ENCODE results near the gene SLC35C1. TPM values are rescaled to one million over a fixed set of nuclear protein-coding genes. Genes with fewer than 3 reads are reported as not detected.

The SLC35C1 gene
- total RNA-seq, 2 donors from 2014 or later, result 12.0 to 15.1 TPM

- no peak overlapping the region for H3K4me3 Mint-ChIP-seq
- no peaks in the 10 kb centered on the region for H3K36me3 Mint-ChIP-seq (ENCODE audit: insufficient read depth in 2 of 2)
- H3K27me3 Mint-ChIP-seq (ENCODE audit: low read depth), result no peaks in the 10 kb centered on the region
- no peak for DNase-seq
- no peak for ATAC-seq (replicated peaks in 1 of 2)
- H3K4me1 Mint-ChIP-seq (ENCODE audit: low read depth), result peaks cover 18% of the 10 kb centered on the region
- no peaks in the 10 kb centered on the region for H3K9me3 Mint-ChIP-seq
- H3K27ac Mint-ChIP-seq, result no peak overlapping the region
These were observed 31.8 kb upstream of the SLC35C1 start for GRCh38 chr11:45772986-45773785.

DNA sequence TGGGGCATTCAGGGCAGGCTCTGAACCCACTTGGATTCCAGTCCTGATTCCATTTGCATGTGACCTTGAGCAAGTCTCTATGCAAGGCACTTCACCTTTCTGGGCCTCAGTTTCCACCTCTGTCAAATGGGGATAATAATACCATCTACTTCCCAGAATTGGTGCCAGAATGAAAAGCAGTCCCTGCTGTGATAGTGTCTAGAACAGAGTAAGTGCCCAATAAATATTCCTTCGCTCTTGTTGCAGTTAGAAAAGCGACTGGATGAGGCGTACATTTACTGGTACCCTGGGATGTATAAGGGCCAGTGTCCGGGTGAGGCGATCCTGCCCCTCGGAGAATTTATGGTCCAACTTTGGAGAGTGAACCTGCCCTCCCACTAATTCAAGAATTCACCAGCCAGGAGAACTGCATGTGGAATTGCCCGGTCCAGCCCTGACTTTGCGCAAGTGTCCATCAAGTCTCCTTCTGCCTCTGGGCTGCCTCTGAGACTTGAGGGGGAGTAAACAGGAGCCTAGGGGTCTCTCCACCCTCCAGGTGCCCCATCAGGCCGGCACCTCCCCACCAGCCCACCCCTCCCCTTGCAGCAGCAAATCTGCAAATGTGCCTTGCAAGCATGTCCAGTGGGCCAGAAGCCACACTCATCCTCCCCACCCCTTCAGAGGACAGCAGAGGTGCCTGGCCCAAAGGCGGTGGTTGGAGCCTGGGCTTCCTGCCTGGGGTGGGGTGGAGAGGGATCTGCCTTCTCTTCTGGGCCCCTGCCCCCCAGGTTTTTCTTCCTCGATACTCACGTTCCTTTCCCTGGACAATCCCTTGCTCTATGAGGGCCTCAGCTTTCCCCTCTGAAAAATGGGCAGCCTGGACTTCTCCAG, 30.9 kb upstream of the SLC35C1 start:
- Mint-ChIP-seq H3K4me1 (ENCODE audit: low read depth) (peaks cover 18% of the 10 kb centered on the region), H3K27ac (no peak overlapping the region), H3K36me3 (ENCODE audit: insufficient read depth in 2 of 2) (no peaks in the 10 kb centered on the region), H3K9me3 (no peaks in the 10 kb centered on the region), H3K4me3 (no peak overlapping the region), H3K27me3 (ENCODE audit: low read depth) (no peaks in the 10 kb centered on the region)
- ATAC-seq (replicated peaks in 1 of 2), result no peak
- DNase-seq, result no peak

DNA sequence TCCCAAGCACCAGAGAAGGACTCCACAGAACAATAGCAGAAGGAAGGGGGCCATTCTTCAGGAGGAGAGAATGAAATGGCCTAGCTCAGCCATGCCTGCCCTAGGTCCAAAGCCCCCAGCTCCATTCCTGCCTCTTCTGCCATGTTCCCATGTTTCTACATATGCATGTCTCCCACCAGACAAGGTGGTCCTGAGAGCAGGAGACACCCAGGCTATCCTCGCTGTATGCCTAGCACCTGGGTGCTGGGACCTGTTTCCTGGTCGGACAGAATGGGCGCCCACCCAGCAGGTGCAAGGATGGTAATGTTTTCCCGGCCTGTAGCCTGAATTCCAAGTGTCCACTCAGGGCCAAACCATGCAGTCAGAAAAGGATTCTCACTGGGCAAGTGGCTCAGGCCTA, 30.2 kb upstream of the SLC35C1 start:
- Mint-ChIP-seq H3K9me3 (no peaks in the 10 kb centered on the region), H3K27me3 (ENCODE audit: low read depth) (no peaks in the 10 kb centered on the region), H3K4me1 (ENCODE audit: low read depth) (peaks cover 18% of the 10 kb centered on the region), H3K27ac (no peak overlapping the region), H3K36me3 (ENCODE audit: insufficient read depth in 2 of 2) (no peaks in the 10 kb centered on the region), H3K4me3 (no peak overlapping the region)
- no peak for DNase-seq
- ATAC-seq (replicated peaks in 1 of 2), result no peak

DNA sequence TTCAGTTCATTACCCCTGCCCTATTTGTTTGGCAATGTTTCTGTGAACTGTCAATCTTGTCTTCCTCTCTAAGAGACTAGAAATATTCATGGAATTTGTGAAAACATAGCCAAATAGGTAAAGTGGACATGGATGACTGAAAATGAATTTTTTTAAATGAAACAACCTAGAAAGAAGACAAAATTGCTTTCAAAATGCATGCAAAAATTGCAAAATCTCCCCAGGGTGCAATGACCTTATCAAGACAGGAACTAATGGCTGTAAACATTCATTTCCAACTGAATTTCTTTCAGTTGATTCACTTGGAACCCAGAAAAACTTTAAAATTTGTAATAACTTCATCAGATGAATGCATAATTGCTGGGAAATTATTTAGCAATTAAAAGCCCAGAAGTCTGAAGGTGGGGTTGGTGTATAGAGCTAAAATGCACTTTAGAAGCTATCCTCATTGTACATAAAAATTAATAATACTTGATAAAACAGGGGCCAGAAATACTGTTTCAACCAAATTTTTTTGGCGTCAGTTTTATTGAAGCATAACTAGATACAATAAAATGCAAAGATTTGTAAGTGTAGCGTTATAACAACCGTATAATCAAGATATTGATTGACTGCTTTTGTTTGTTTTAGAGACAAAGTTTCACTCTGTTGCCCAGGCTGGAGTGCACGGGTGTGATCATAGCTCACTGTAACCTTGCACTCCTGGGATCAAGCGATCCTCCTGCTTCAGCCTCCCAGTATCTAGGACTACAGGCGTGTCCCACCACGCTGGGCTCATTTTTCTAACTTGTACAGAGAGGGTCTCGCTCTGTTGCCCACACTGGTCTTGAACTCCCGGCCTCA, 27.6 kb upstream of the SLC35C1 start:
- Mint-ChIP-seq H3K27ac (no peak overlapping the region), H3K27me3 (ENCODE audit: low read depth) (no peaks in the 10 kb centered on the region), H3K36me3 (ENCODE audit: insufficient read depth in 2 of 2) (no peaks in the 10 kb centered on the region), H3K9me3 (no peaks in the 10 kb centered on the region), H3K4me1 (ENCODE audit: low read depth) (no peaks in the 10 kb centered on the region), H3K4me3 (no peak overlapping the region)
- ATAC-seq (replicated peaks in 1 of 2) (no peak), DNase-seq (no peak)

GRCh38 chr11:45778341-45778740, 26.6 kb upstream of the SLC35C1 start:
- H3K27ac Mint-ChIP-seq, result no peak overlapping the region

GRCh38 chr11:45779602-45780001, 25.3 kb upstream of the SLC35C1 start:
- no peak for ATAC-seq (replicated peaks in 1 of 2)
- H3K27ac Mint-ChIP-seq, result no peak overlapping the region
- no peak overlapping the region for H3K4me3 Mint-ChIP-seq
- H3K4me1 Mint-ChIP-seq (ENCODE audit: low read depth), result no peaks in the 10 kb centered on the region
- H3K36me3 Mint-ChIP-seq (ENCODE audit: insufficient read depth in 2 of 2), result no peaks in the 10 kb centered on the region
- DNase-seq, result no peak
- H3K27me3 Mint-ChIP-seq (ENCODE audit: low read depth), result no peaks in the 10 kb centered on the region
- H3K9me3 Mint-ChIP-seq, result no peaks in the 10 kb centered on the region

More at GRCh38 chr11:45778341-45778740, 26.6 kb upstream of the SLC35C1 start:
- H3K9me3 Mint-ChIP-seq, result no peaks in the 10 kb centered on the region
- H3K4me1 Mint-ChIP-seq (ENCODE audit: low read depth), result no peaks in the 10 kb centered on the region
- no peak for DNase-seq
- H3K36me3 Mint-ChIP-seq (ENCODE audit: insufficient read depth in 2 of 2), result no peaks in the 10 kb centered on the region
- no peaks in the 10 kb centered on the region for H3K27me3 Mint-ChIP-seq (ENCODE audit: low read depth)
- H3K4me3 Mint-ChIP-seq, result no peak overlapping the region
- ATAC-seq (replicated peaks in 1 of 2), result no peak

DNA sequence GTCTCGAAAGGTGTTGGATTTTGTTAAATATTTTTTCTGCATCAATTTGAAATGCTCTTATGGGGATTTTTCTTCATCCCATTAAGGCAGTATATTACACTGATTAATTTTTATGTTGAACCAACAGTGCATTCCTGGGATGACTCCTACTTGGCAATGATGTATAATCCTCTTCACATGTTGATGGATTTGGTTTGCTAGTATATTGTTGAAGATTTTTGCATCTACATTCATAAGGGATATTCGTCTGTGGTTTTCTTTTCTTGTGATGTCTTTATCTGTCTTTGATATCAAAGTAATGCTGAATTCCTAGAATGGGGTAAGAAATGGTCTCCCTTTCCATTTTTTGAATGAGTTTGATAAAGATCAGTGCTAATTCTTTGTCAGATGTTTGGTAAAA, 18.7 kb upstream of the SLC35C1 start:
- DNase-seq (no peak), ATAC-seq (replicated peaks in 1 of 2) (no peak)
- Mint-ChIP-seq H3K9me3 (peaks cover 0 to 2% of the 10 kb centered on the region in 2 donors), H3K4me3 (no peak overlapping the region), H3K4me1 (ENCODE audit: low read depth) (no peaks in the 10 kb centered on the region), H3K27me3 (ENCODE audit: low read depth) (no peaks in the 10 kb centered on the region), H3K36me3 (ENCODE audit: insufficient read depth in 2 of 2) (no peaks in the 10 kb centered on the region), H3K27ac (no peak overlapping the region)

GRCh38 chr11:45788887-45789286, 16.1 kb upstream of the SLC35C1 start:
- Mint-ChIP-seq H3K27me3 (ENCODE audit: low read depth) (no peaks in the 10 kb centered on the region), H3K27ac (no peak overlapping the region), H3K4me1 (ENCODE audit: low read depth) (no peaks in the 10 kb centered on the region), H3K4me3 (no peak overlapping the region), H3K9me3 (peaks cover 0 to 2% of the 10 kb centered on the region in 2 donors), H3K36me3 (ENCODE audit: insufficient read depth in 2 of 2) (no peaks in the 10 kb centered on the region)
- no peak for ATAC-seq (replicated peaks in 1 of 2)
- DNase-seq, result no peak

DNA sequence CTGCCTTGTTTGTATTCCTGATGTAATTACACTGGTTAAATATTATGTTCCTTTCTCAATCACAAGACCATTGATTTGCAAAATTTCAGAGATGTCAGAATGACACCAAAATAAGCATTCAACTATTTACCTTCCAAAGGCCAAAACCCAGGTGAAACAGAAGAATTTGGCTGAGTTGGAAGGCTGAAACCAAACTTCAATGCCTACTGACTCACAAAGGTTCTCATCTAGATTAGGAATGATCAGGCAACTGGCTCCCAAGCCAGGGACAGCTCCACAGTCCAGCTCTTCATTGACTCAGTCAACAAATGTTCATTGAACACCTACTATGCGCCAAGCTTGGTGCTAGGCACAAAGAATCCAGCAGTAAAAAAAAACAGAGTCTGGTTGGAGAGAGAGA, 13.4 kb upstream of the SLC35C1 start:
- H3K27me3 Mint-ChIP-seq (ENCODE audit: low read depth), result no peaks in the 10 kb centered on the region
- no peak overlapping the region for H3K4me3 Mint-ChIP-seq
- H3K27ac Mint-ChIP-seq, result no peak overlapping the region
- ATAC-seq (replicated peaks in 1 of 2) (no peak), DNase-seq (no peak)
- peaks cover 0 to 2% of the 10 kb centered on the region in 2 donors for H3K9me3 Mint-ChIP-seq
- no peaks in the 10 kb centered on the region for H3K4me1 Mint-ChIP-seq (ENCODE audit: low read depth)
- H3K36me3 Mint-ChIP-seq (ENCODE audit: insufficient read depth in 2 of 2), result no peaks in the 10 kb centered on the region

DNA sequence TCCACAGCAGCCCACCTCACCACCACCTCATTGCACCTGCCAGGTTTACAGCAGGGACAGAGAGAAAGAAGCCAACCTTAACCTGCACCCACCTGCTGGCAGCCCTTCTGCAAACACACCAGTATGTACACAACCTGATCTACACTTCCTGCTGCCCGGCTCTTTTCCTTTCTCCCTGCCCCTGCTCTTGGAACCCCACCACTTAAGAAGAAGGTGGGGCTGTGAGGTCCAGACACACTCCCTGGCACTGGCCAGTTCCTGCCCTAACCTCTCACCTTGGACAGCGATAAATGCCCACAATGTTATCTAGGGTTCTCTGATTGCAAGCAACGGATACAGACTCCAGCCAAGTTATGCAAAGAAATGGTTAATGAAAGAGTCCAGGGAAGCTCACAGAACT, 10.8 kb upstream of the SLC35C1 start:
- H3K27ac Mint-ChIP-seq, result no peak overlapping the region
- ATAC-seq (replicated peaks in 1 of 2) (no peak), DNase-seq (no peak)
- no peaks in the 10 kb centered on the region for H3K27me3 Mint-ChIP-seq (ENCODE audit: low read depth)
- no peaks in the 10 kb centered on the region for H3K36me3 Mint-ChIP-seq (ENCODE audit: insufficient read depth in 2 of 2)
- H3K4me3 Mint-ChIP-seq, result no peak overlapping the region
- H3K4me1 Mint-ChIP-seq (ENCODE audit: low read depth), result no peaks in the 10 kb centered on the region
- H3K9me3 Mint-ChIP-seq, result no peaks in the 10 kb centered on the region

- Mint-ChIP-seq H3K9me3 (no peaks in the 10 kb centered on the region), H3K4me1 (ENCODE audit: low read depth) (no peaks in the 10 kb centered on the region), H3K27ac (no peak overlapping the region), H3K4me3 (no peak overlapping the region), H3K36me3 (ENCODE audit: insufficient read depth in 2 of 2) (no peaks in the 10 kb centered on the region), H3K27me3 (ENCODE audit: low read depth) (no peaks in the 10 kb centered on the region)
- DNase-seq (no peak), ATAC-seq (replicated peaks in 1 of 2) (no peak)
These were observed 9.6 kb upstream of the SLC35C1 start for GRCh38 chr11:45795379-45795778.

GRCh38 chr11:45796461-45796861, 8.5 kb upstream of the SLC35C1 start:
- Mint-ChIP-seq H3K36me3 (ENCODE audit: insufficient read depth in 2 of 2) (no peaks in the 10 kb centered on the region), H3K27me3 (ENCODE audit: low read depth) (no peaks in the 10 kb centered on the region), H3K9me3 (peaks cover 0 to 2% of the 10 kb centered on the region in 2 donors), H3K4me3 (no peak overlapping the region), H3K4me1 (ENCODE audit: low read depth) (no peaks in the 10 kb centered on the region), H3K27ac (no peak overlapping the region)
- ATAC-seq (replicated peaks in 1 of 2) (no peak), DNase-seq (no peak)
